C1 segment of cervical spinal cord (tissue), 14 donors: ENCODE data around the gene KCNIP1.

Source experiments
- DNase-seq, 14 donors: peaks; one replicate each; lab custom pipeline; 2025; lab: John Stamatoyannopoulos, UW

The KCNIP1 gene

DNA sequence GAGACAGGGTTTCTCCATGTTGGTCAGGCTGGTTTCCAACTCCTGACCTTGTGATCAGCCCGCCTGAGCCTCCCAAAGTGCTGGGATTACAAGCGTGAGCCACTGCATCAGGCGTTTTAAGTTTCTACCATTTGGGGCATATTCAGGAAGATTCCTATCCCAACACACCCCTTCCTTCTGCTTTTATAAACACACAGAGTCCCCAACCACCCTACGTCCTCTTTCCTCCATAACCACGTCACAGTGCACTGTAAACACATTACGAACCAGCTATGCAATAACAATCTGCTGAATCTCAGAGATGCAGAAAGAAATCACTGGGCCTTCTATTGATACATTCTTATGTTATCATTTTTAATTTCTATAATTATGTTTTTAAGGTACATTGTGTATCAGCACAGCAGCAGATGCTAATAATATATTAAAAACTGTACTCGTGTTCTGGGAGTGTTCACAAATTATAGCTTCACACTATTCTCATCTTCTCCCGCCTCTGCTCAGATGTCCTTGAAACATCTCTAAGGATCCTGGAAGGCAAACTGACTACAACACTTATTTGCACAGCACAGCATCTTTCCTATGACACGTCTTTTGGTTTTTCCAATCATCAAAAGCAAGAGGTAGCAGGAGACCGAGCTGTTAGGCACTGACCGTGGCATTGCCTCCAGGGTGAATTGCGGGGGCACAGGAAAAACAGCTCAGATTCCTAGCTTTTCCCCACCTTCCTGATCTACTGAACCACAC is 60.2 kb downstream of the KCNIP1 start:
- DNase-seq = no peak

DNA sequence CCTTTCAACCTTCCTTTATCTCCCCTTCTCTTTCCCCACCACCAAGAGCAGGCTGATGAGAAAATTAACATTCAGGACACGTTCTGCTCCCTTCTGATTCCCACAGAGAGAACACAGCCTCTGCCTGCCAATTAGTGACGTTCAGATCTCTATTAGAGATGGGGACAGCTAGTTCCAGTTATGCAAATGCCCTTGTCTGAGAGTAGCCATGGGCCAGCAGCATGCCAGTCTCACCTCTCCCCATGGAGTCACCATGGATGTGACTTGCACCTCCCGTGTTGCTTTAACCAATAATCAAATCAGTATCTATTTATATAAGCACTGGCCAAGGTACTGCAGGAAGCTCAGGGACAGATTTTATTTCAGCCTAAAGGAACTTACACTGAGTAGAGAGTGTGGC is 61.3 kb downstream of the KCNIP1 start:
- DNase-seq = peak in 12 of 14 donors; percentile 20 to 75 (median 50)

DNA sequence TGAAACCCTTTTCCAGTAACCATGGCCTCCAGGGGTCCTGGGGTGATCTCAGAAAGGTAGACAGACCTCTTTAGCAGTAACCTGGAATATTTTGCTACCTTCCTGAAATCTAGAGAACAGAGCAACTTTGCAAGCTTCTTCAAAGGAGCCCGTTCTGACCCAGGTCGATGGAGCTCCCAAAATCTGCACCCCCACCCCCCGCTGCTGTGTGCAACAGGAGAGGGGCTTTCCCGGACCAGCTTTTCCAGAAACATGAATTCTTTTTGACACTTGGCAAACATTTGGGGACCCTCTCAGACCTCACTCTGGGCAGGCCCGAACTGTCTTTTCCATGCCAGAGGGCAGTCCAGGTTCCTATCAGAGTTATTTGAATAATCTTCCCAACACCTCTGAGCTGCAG is 65.3 kb downstream of the KCNIP1 start:
- DNase-seq = no peak

DNA sequence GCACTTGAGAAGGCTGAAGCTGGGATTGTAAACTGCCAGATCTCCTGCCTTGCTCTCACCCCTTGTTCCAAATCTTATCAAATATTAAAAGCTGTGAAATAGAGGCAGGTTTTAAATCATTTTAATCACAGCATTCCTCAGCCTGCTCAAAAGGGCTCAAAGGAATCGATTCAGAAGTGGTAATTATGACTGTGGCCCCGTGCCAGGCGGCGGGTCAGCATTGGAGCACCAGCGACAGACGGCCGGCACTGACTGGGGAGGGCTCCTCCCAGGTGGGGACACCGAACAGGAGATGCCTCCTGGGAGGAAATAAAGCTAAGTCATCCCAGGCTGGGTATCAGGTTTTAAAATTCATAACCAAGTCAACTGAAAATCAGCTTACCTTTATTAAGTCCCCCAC is 66.7 kb downstream of the KCNIP1 start:
- DNase-seq = peak in 1 of 14 donors; percentile 38

DNA sequence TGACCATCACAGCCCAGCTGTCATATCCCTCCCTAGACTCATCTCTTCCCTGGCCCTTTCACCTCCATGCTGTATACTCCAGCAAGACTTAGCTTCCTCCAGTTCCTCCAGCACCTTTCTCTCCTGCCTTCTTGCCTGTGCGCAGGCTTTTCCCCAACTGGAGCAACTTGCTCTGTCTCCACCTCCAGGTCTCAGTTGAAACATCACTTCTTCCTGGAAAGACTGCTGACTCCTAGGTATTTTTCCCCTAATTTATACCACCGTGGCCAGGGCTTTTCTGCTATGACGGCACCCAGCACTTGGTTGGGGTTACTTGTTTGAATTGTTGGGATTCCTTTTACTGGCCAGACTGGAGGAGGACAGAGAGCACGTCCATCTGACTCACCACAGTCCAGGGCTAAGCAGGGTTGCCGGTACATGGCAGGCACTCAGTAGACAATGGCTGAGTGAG is 67.5 kb downstream of the KCNIP1 start:
- DNase-seq = peak in 1 of 14 donors; percentile 22

DNA sequence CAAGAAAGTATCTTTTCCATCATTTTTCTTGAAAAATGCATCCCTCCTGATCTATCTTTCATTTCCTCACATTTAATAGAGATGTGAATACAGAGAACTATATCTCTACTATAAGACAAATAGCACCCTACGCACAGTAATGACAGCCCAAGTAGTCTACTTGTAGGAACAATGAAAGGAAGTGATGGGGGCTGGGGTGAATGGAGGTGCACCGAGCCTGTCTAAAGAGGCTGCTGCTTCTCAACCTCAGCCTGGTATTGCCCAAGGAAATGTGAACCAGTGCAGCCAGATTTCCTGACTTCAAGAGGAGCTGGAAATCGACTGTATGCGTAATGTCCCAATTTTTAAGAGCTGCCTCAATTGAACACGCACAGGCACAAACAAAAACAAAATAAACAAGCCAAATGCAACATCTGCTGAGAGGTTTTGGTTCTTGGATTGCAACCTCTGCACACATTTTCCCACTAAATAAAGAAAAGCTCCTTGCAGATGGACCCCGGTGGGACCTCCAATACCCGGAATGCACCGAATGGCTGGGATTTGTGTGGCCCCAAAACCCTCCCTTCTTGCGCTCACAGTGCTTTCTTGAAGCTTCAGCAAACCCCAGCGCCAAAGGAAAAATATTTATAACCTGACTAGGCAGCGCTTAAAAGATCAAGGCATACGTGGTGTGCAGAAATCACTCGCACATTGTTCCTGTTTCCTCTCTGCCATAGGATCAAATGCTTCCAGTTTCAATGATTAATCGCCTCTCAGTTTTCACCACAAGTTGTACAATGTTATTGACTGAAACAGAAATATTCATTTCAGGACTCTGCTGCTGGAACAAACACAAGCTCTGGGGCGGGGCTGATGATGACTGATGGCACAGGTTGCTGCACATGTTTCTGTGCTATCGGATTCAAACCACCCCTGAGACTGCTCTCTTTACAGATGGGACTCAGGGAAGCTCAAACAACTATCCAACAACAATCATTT is 68.3 kb downstream of the KCNIP1 start:
- no peak for DNase-seq

DNA sequence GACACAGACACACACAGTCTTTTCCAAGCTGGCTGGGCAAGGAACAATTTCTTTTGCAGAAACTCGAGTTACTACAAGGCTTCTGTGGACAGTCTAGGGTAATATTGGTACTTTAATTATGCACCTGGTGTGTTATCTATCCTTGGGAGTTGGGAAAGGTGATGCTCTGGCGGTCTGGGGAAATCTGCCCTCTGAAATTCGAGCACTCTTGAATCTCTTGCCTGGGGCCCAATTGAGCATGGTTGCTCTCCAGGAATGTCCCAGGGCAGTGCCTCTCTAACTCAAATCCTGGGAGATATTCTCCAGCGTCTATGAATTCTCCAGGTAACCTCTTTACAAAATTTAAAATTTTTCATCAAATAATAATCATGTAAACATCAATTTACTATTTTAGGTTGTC is 69.3 kb downstream of the KCNIP1 start:
- no peak for DNase-seq

DNA sequence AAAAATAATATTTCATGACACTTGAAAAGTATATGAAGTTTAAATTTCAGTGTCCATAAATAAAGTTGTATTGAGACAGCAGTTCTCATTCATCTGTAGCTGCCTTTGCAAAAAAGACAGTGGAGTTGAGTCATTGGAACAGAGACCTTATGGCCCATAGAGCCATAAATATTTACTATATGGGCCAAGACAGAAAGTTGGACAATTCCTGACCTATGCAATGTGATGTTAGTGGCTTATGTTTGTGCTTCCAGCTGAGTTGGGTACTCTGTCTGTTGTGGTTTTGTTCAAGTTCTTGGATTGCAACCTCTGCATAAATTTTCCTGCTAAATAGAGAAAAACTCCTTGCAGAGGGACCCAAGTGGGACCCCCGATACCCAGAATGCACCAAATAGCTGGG is 69.8 kb downstream of the KCNIP1 start:
- DNase-seq = no peak

DNA sequence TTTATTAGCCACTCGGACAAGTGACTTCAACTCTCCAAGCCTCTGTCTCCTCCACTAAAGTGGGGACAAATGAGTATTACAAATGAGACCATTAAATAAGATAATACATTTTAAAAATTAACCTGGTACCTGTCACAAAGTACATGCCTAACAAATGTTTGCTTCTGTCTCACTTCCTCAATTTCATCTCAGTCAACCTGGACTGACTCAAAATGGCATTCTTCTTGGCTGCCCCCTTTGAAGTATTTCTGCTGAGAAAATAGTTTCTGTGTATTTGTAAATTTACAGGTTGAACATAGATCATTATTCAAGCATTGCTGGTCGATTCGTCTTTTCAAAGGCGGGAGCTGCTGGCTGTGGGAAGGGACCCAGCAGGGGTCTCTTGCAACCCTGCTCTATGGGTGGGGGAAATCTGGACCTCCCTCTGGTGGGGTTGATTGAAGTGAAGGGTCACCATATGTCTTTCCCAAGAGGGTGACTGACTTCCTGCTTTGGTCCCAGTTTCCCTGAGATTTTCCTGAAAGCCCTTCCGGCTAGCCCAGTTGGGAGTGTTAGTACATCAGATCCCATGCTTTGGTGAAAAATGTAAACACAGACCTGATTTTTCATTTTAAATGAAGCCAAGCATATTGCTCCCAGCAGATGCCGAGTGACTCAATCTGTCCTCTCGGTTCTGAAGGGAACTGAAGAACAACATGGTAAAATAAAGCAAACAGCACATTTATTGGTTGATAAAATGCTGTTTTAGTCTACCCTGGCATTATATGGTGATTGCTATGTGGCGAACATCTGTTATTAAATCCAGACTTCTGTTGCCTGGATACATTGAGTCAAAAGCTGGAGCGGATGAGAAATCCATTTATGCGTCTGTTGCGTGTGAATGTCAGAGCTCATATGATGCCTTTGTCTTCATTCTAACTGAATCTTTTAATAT is 73.0 kb downstream of the KCNIP1 start:
- peak in 2 of 14 donors; percentile 7 to 89 for DNase-seq

DNA sequence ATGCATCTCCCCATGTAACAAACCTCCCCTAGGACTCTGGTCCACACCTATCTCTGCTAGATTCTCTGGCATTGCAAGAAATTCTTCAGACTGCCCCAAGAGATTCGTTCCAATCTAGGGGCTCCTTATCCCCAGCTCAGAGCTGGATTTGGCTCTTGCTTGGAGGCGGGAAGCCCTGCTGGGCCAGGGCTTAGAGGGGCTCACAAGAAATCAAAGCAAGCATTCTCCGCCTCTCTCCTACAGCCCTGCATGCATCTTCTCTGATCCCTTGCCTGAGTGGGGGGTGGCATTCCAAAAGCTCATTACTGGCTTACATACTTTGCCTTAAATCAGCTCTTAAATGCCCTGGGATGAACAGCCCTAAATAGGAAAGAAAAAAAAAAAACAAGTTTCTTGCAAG is 75.8 kb downstream of the KCNIP1 start:
- DNase-seq = no peak

DNA sequence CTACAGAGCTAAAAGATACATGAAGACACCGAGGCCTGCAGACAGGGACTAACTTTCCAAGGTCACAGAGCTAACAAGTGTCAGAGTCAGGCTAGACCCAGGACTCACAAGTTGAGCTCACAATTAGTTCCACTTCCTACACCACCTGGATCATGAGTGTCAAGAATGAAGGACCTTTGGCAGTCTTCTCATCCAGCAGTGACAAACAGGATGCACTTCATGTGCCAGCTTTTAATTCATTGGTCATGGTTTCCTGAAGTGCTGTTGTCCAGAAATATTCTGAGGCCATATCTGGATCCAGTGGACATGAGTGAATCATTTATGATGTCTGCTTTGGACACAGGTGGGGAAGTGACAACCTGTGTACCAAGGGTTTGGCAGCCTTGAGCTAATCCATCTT is 77.4 kb downstream of the KCNIP1 start:
- DNase-seq = no peak

DNA sequence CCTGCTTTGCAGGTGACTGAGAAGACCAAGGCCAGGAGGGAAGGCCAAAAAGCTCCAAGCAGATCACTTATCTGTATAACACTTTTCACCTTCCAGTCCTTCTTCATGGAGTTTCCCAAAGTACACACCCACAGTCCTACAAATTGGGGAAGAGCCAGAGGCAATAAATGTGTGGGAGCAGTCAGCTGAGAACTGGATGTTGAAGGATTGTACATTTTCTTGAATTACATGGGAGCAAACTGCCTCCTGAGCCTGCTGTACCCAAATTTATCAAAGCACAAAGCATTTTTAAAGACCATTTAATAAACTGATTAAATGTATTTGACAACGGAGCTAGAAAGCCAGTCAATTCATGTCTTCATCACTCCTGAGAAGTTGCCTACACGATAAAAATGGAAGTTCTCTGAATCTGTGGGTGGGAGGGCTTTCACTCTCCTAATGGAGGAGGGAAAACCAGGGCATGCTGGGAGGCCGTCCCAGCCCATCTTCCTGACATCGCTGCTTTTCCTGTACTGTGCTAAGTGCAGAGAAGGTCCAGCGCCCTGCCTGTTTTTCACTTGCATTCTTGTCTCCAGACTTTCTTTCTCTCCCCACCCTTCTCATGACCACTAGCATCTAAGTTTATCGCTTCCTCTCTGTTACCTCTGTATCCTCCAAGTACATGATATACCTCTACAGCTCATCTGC is 79.0 kb downstream of the KCNIP1 start:
- DNase-seq = no peak

DNA sequence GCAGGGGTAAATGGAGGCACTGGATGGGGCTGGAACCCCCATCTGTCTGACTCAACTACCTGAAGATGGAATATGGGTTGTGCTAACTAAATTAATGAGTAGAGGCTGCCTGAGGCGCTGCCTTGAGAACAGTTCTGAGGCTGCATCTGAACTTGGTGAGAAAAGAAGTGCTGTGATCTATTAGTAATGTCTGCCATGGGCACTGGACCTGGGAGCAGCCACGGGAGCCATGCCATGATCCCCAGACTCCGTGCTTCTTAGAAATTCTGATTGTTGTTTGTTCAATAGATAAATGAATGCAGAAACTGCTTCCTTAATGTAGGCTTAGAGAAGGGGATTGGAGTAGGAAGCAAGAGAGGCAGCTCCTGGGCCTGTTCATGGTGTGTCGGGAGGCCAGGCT is 80.2 kb downstream of the KCNIP1 start:
- DNase-seq = no peak

DNA sequence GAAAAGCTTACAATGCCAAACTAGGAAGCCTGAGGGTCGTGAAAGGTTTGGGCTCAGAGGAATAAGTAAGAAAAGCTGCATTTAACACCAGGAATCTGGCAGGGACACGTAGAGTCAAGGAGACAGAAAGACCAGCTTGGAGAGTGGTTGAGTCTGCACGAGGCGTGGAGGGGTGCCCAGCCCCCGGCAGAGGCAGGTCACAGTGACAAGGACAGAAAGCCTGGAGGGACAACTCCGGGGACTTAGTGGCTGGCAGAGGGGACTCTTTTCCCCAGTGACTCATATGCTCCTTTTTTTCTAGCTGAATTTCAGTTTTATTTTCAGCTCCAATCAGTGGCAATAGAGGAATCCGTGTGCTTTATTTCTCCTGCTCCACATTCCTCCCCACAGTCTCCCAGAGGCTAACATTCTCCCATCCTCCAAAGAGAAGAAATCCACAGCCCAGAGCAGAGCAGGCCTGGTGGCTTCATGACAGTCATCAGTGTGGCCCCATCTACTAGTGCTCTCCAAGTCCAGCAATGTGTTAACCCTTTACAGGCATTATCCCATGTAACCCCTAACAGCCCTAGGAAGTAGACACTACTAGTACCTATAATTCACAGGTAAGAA is 80.7 kb downstream of the KCNIP1 start:
- peak in 2 of 14 donors; percentile 3 to 40 for DNase-seq

DNA sequence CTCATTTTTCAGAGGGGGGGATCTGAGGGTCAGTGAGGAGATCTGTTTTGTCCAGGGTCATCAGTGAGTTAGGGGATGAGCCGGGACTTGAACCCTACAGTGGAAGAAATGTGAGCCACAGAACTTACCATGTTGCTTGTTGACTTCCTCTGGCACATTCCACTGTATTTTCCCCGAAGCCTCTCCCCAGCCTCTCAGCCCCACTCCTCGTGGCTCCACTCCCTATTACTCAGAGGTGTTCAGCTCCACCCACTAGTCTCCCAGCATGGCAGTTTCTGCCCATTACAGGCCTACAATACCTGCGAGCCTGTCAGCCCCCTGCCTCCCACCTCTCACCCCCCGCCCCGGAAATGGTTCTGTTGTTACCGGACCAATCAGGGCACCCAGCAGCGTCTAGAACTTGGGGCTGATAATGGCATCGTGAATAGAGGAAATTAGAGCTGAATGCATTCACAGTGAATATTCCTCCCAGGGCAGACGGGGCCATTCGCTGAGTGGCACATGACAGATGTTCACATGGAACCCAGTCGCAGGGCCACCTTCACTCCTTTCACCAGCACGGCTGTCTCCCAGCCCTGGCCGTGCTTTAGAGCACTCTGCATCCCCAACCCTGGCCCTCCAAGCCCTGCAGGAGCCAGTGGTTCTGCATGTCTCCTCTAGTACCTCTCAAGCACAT is 81.6 kb downstream of the KCNIP1 start:
- DNase-seq = no peak

DNA sequence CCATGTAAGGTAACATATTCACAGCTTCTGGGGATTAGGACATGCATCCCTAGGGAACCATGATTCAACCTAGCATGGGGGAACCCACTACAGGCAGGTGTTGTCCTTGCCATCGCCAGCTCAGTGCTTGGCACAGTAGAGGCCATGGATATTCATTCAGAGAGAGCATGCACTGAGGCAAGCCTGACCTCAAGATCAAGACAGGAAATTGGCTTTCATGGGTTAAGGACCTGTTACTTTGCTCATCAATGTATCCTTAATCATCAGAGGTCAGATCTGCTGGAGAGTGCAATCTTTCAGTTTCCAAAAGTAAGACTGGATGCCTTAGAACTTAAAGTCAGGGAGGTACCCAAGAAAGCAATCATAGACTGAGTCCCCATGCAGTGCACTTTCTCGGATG is 84.0 kb downstream of the KCNIP1 start:
- no peak for DNase-seq

DNA sequence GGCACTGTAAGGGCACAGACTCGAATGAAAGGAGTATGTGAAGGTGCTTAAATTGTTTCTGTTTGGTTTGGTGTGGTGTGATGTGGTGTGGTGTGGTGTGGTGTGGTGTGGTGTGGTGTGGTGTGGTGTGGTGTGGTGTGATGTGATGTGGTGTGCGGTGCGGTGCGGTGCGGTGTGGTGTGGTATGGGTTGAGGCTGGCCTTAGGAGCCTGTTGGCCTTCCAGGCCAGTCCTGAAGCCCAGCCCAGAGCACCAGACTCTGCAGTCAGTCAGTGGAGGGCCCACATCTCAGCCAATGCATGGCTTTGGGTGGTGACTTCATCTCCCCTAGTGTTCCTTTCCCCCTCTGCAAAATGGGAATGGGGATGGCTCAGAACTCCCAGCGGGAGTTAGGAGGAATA is 85.8 kb downstream of the KCNIP1 start:
- DNase-seq = no peak

DNA sequence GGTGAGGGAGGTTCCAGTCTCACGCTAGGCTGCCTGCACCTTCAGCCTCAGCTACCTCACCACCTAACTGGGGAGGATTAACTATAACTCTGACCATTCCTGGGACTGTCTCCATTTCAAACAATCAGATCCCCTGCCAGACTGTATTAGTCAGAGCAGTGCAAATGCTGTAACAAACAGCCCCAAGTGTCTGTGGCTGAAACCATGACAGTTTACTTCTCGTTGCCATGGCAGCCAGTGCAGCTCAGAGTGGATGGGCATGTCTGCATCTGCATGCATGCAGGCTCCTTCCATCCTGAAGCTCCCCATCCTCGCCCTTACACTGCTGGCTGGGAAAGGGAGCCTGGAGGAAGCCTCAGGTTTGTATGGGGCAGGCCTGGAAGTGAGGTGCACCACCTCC is 86.7 kb downstream of the KCNIP1 start:
- DNase-seq = no peak

DNA sequence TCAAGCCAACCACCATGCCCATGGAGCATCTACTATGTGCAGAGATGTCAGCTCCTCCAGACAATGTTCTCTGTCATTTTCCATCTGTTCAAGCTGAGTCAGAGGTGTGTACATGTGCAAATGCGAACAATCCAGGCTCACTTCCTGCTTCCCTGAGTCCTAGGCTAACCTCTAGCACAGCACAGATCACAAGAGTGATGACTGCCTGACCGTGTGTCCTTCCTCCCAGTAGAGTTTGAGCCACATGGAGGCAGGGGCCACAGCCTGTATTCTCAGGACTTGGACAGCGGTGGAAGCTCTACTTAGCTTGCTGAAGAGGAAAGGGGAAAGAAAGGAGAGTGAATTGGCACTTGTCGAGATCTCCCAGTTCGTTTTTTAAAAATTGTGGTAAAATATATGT is 87.2 kb downstream of the KCNIP1 start:
- DNase-seq = no peak

DNA sequence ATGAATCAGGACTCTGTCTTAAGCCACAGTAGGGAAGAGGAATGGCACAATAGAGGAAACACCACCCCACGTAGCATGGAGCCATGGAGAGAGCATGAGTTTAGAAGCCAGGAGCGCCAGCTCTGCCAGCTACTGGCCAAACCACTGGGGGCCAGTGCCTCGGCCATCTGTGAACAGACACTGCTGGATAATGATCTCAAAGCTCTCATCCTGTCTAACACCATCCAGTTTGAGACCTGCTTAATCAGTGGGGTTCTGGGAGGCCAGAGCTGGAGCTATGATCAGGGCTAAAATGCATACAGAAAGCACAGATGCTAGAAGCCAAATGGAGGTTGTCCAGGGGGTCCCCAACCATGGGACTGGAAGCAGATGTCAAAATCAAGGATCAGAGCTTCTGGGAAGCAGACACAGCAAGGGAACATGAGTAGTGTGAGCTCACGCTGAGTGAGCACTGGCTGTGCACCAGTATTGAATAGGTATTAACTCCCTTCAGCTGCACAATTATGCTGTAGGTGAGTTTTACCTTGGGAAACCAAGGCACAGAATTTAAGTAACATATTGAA is 92.7 kb downstream of the KCNIP1 start:
- no peak for DNase-seq
